AG10803 (cell line): Measurements from ENCODE around the gene CERS1.

Source experiments
- DNase-seq: peaks from one replicate; pipeline ENCODE4 v3.0.0; 2010; ENCODE audit warnings: low read depth
- H3K4me3 ChIP-seq: 2 replicates; pipeline ENCODE4 v1.5.1; 2011; ENCODE audit warnings: mild to moderate bottlenecking, low read length, control low read depth
- TF ChIP-seq, protein P1 (sequence below): conservative IDR thresholded peaks from 2 replicates; pipeline ENCODE4 v1.5.1; 2011; ENCODE audit warnings: mild to moderate bottlenecking, low read length, control low read depth, inconsistent platforms

The CERS1 gene

DNA sequence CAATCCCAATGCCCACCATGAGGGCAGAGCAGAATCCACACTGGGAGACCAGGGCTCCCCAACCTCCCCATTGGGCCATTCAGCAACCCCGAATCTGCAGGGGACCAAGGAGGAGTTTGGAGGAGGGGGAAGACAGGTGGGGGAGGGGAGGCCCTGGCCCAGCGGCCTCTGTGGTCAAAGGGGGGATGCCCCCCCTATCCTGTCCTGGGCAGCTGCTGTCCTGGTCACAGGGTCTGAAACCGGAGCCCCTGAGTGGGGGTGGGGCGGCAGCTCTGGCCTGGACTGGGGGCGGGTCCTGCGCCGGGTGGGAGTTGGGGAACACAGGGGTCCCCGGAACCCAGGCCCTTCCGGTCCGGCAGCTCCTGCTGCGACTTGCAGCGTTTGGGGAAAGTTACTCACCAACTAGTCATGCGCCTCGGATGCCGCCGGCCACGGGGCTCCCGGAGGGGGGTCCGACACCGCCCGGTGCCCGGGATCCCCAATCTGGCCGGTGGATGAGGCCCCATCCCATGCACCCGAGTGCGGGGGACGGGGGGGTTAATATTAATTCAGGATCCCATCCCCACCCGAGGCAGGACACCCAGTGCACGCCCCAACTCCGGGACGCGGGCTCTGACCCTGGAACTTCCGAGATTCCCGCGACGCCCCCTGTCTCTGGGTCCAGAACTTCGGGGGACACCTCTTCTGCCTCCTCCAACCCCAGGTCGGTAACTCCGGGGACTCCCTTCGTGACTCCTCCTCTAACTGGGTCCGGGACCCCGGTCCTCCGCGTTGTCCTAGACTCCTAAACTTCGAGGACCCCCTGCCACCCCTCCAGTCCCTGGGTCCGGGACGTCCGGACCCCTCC lies 44.2 kb upstream of the CERS1 start:
- TF ChIP-seq, protein P1, sequence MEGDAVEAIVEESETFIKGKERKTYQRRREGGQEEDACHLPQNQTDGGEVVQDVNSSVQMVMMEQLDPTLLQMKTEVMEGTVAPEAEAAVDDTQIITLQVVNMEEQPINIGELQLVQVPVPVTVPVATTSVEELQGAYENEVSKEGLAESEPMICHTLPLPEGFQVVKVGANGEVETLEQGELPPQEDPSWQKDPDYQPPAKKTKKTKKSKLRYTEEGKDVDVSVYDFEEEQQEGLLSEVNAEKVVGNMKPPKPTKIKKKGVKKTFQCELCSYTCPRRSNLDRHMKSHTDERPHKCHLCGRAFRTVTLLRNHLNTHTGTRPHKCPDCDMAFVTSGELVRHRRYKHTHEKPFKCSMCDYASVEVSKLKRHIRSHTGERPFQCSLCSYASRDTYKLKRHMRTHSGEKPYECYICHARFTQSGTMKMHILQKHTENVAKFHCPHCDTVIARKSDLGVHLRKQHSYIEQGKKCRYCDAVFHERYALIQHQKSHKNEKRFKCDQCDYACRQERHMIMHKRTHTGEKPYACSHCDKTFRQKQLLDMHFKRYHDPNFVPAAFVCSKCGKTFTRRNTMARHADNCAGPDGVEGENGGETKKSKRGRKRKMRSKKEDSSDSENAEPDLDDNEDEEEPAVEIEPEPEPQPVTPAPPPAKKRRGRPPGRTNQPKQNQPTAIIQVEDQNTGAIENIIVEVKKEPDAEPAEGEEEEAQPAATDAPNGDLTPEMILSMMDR, result no peak
- peak; percentile 44 for DNase-seq
- H3K4me3 ChIP-seq, result peak overlapping the region; percentile 82

DNA sequence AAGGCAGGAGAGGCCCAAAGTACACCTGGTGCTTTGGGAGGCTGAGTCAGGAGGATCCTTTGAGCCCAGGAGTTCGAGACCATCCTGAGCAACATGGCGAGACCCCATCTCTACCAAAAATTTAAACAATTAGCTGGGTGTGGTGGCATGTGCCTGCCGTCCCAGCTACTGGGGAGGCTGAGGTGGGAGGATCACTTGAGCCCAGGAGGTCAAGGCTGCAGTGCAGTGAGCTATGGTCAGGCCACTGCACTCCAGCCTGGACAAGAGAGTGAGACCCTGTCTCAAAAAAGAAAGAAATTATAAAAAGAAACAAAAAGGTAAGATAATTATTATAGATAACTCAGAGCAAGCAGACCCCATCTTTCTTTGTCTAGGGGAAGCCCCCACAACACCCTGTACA lies 43.2 kb upstream of the CERS1 start:
- DNase-seq, result no peak
- TF ChIP-seq, protein P1, result no peak; the same call in 1 of the 2 replicates
- H3K4me3 ChIP-seq, result peak overlapping the region; percentile 82

DNA sequence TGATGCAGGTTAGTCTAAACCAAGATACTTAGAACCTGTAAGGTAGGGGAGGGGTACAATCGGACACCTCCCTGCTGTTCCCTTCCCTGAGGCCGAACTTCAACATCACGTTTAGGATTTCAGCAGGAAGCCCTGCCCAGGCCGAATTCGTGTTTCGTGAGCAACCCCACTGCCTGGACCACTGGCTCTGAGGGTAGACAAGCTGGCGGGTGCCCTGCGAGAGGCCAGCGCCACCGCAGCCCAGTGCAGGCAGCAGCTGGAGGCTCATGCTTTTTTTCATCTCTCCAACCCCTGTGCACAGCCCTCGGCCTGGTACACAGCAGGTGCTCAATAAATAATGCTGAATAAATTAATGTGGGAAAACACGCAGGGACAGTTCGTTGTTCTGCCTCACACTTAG lies 37.3 kb upstream of the CERS1 start:
- H3K4me3 ChIP-seq, result no peak overlapping the region
- TF ChIP-seq, protein P1, result no peak
- no peak for DNase-seq

DNA sequence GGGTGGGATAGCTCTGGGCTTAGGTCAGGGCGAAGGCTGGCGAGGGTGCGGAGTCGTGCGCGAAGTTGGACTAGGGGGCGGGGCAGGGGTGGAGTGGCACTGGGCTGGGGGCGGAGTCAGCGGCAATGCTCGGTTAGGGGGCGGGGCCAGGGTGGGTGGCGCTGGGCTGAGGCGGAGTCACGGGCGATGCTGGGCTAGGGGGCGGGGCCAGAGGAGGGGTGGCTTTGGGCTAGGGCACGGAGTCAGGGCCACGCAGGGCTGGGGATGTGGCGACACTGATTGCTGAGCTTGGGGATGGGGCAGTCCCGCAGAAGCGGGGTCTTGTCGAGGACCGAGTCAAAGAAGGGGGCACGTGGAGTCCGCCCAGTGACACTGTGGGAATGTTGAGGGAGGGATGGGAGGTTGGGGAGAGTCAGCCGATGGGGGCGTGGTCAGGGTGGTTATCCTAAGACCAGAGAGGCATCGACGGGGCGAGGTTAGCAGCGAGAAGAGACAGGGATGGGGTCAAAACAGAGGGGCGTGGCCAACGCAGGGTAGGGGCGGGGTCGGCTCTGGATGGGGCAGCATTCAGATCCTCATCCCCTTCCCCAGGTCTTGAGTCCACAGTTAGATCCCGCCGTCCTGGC lies 36.4 kb upstream of the CERS1 start:
- peak; percentile 25 for DNase-seq
- H3K4me3 ChIP-seq, result no peak overlapping the region
- TF ChIP-seq, protein P1, result no peak

DNA sequence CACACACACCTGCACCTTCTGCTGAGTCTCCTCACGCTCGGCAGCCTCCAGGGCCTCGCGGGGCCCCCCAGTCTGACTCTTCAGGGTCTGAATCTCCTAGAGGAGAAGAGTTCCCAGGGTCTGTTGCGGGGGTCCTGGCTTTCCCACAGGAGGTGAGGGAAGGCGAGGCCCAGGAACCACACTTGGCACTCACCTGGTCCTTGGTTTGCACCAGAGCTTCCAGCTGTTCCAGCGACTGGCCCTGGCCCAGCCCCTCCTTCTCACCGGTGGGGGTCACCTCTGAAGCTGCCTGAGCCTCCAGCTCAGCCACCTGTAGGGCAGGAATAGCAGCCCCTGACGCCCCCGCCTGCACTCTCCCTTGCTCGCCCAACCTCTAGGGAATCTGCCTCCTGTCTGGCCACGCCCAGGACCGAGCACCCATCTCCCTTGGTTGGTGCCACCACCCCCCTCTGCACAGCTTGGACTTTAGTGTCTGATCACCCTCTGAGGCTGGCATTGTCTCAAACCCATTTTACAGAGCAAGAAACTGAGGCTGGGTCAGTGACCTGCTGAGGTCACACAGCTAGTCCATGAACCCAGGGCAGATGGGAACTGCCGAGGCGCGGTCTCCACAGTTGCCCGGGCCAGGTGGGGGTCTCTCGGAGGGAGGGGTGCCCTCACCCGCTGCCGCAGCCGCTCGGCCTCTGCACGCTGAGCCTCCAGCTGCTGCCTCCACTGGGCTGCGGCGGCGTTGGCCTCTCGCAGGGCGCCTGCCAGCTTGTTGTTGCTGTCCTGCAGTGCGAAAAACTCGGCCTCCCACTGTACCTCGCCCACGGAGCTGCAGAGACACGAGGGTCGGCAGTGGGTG lies 35.6 kb upstream of the CERS1 start:
- H3K4me3 ChIP-seq, result no peak overlapping the region
- TF ChIP-seq, protein P1, result no peak
- no peak for DNase-seq

DNA sequence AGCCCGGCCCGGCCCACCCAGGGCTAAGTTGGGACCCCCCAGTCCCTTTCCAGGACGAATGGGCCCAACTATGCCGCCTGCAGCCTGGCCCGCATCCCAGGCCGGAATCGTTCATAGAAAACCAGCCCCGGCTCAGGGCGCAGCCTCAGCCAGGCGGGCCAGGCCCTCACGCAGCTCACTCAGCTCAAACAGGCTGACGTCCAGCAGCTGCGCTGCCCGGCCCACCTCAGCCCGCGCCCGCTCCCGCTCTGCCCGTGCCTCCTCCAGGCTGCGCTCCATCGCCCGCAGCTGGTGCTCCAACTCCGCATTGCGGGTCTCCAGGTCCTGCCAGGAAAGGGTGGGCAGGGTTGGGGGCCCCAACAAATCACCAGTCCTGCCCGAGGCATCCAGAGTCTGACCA lies 33.4 kb upstream of the CERS1 start:
- no peak overlapping the region for H3K4me3 ChIP-seq
- TF ChIP-seq, protein P1, result no peak
- DNase-seq, result no peak
